SJSA1 (cell line): Measurements from ENCODE around the gene RIMS4. TPM values are rescaled to one million over a fixed set of nuclear protein-coding genes. Genes with fewer than 3 reads are reported as not detected.
A peak's percentile ranks its signal among the peaks of the same experiment; 100 is the strongest.

Experiments
- DNase-seq, 2 experiments: peaks; one replicate each; pipeline ENCODE4 v3.0.0-alpha.2; 2015 to 2020; ENCODE audit warnings: low spot score in 2 of 2, low read depth in 1 of 2
- H3K27ac ChIP-seq: fragments of 250-450 bp; sonication (Bioruptor Pico); 2 replicates; pipeline ENCODE4 v1.5.1; 2020; ENCODE audit warnings: mild to moderate bottlenecking, moderate library complexity
- H3K27me3 ChIP-seq: fragments of 250-450 bp; sonication (Bioruptor Pico); replicated peaks from 2 replicates; pipeline ENCODE4 v1.5.1; 2020; ENCODE audit warnings: mild to moderate bottlenecking, moderate library complexity
- H3K36me3 ChIP-seq: fragments of 250-450 bp; sonication (Bioruptor Pico); 2 replicates; pipeline ENCODE4 v1.5.1; 2020; ENCODE audit warnings: mild to moderate bottlenecking
- H3K4me1 ChIP-seq: fragments of 250-450 bp; sonication (Bioruptor Pico); replicated peaks from 2 replicates; pipeline ENCODE4 v1.6.1; 2021; ENCODE audit warnings: mild to moderate bottlenecking
- H3K4me3 ChIP-seq: fragments of 250-450 bp; sonication (Bioruptor Pico); 2 replicates; pipeline ENCODE4 v1.5.1; 2020; ENCODE audit warnings: mild to moderate bottlenecking
- H3K9me3 ChIP-seq: fragments of 250-450 bp; sonication (Bioruptor Pico); replicated peaks from 2 replicates; pipeline ENCODE4 v1.5.1; 2020; ENCODE audit warnings: mild to moderate bottlenecking
- total RNA-seq: library from RNA; depleted of rRNA; stranded (reverse); fragments of >200 nt; shearing (Covaris generic); gene quantifications from 2 replicates; pipeline ENCODE4 v1.2.3, GENCODE V29; 2014

The RIMS4 gene
- total RNA-seq, 1 experiment from 2014 or later: not detected

DNA sequence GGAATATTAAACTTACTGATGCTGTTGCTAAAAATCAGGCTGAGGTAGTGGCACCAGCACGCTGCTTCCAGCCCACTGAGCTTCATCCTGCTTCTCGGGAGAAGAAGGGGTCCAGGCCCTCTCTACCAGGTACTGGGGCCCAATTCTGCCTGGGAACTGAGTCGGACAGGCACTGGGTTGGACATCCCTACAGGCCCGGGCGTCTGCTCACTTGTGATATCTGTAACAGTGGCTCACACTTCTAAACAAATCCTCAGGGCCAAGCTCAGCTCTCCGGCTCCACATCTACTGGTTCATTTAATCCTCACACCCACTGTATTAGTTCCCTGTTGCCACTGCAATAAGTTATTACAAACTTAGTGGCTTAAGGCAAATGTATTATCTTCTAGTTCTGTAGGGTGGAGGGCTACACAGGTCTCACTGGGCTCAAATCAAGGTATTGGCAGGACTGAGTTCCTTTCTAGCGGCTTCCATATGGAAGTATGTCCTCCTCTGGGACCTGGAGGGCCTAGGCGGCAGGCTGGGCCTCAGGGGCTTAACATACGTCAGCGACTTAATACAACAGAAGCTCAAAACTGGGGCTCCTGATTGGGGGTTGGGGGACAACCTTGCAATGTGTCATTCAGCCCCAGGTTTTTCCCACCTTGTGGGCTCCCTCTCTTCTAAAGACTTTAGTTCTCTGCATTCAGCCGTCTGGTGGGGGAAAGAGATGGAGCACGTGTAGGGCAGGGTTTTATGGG lies 66.3 kb downstream of the RIMS4 start:
- H3K27me3 ChIP-seq: peaks cover 45% of the 10 kb centered on the region
- no peaks in the 10 kb centered on the region for H3K9me3 ChIP-seq
- H3K27ac ChIP-seq: no peak overlapping the region
- peaks cover 10% of the 10 kb centered on the region for H3K4me1 ChIP-seq
- H3K36me3 ChIP-seq: no peaks in the 10 kb centered on the region
- DNase-seq: no peak
- no peak overlapping the region for H3K4me3 ChIP-seq

DNA sequence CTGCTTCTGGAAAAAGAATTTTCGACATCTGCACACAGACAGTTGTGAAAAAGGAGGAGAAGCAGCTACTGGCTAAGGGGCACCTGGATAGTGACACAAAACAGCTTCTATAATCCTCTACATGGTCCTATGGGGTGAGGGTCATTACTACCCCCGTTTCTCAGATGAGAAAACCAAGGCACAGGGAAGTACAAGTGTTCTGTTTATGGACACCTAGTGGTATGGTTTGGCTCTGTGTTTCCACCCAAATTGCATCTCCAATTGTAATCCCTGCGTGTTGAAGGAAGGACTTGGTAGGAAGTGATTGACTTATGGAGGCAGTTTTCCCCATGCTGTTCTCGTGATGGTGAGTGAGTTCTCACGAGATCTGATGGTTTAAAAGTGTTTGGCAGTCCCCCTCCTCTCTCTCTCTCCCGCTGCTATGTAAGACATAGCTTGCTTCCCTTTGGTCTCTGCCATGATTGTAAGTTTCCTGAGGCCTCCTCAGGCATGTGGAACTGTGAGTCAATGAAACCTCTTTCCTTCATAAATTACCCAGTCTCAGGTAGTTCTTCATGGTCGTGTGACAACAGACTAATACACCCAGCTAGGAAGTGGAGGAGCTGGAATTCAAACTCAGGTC lies 67.2 kb downstream of the RIMS4 start:
- Histone ChIP-seq H3K27me3 (peaks cover 42% of the 10 kb centered on the region), H3K36me3 (no peaks in the 10 kb centered on the region), H3K4me1 (peaks cover 10% of the 10 kb centered on the region), H3K27ac (no peak overlapping the region), H3K4me3 (no peak overlapping the region), H3K9me3 (no peaks in the 10 kb centered on the region)
- DNase-seq: no peak

DNA sequence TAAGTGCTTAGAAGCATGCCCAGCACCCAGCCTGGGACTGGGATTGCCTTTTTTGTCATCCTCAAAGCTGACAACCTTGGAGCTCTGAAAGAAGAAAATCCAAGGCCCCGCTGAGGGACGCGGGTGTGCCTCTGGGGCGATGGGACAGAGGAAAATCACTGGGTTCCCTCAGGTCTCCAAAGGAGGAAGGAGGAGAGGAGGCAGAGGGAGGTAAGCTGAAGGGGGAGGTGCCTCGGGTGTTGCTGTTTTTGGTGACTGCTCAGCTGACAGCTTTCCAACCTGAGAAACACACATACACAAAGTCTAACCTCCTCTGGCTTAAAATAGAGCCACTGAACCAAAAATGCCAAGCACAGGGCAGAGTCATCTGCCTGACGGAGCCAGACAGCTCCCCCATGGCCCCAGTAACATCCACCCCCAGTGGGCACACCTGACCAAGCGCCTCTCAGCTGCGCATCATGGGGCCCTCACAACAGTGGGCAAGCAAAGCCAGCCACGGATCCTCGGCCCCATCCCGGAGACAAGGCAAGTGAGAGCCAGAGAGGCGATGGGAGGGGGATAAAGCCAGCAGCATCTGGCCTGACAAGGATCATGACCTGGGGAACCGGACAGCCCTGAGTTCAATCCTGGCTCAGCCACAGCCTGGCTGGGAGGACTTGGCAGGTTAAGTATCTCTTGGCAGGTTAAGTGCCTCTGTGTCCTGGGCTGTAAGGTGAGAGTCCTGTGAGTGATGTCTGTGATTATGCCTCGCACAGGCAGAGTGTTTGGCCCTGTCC lies 67.9 kb downstream of the RIMS4 start:
- Histone ChIP-seq H3K4me1 (peaks cover 10% of the 10 kb centered on the region), H3K27ac (no peak overlapping the region), H3K36me3 (no peaks in the 10 kb centered on the region), H3K27me3 (peaks cover 42% of the 10 kb centered on the region), H3K4me3 (no peak overlapping the region), H3K9me3 (no peaks in the 10 kb centered on the region)
- no peak for DNase-seq

DNA sequence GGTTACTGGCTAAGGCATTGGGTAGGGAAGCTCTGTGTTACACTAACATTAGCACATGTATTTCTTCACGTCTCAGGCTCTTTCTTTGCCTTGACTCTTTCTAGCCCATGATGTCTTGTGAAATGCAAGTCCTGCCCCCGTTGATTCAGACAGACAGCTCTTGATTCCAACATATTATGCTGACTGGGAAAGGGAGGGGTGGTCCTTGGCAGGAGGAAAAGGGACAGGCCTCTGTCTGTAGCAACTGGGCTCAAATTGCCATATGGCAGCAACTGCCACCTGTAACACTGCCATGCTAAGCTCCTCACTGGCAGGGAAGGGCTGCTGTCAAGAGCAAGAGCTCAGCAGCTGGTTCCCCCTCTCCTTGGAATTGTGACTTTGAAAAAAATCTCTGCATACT lies 70.4 kb downstream of the RIMS4 start:
- DNase-seq: no peak
- Histone ChIP-seq H3K4me3 (no peak overlapping the region), H3K27ac (no peak overlapping the region), H3K36me3 (no peaks in the 10 kb centered on the region), H3K9me3 (no peaks in the 10 kb centered on the region), H3K27me3 (peaks cover 19% of the 10 kb centered on the region), H3K4me1 (peaks cover 4% of the 10 kb centered on the region)

DNA sequence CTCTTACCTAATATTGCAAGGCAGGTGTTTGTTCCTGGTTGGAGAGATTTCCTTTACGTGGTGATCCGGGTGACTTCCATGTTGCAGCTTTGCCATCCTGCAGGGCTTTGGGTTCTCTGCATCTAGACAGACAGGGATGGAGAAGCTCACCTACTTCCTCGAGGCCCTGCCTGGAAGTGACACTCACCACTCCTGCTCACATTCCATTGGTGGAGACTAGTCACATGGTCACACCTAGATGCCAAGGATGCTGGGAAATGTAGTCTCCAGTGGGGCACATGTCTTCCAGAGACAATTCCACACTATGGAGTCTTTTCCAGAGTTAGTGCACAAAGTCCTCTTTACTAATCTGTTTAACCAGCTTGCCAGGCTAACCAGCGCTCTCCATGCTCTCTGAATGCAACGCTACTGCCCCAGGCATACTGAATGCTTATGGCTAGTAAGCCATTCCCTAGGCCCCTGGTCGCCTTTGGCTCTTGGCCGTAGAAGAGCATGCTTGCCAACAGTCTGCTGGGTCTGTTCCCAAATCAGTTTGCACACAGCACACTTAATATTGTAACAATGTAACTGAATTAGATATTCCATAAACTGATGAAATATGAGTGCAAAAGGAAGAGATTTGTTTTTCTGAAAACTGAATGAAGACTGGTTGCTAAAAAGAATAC lies 71.4 kb downstream of the RIMS4 start:
- peaks cover 8% of the 10 kb centered on the region for H3K4me1 ChIP-seq
- no peak overlapping the region for H3K4me3 ChIP-seq
- H3K27ac ChIP-seq: no peak overlapping the region
- no peak for DNase-seq
- H3K9me3 ChIP-seq: no peaks in the 10 kb centered on the region
- no peaks in the 10 kb centered on the region for H3K36me3 ChIP-seq
- peaks cover 12% of the 10 kb centered on the region for H3K27me3 ChIP-seq

DNA sequence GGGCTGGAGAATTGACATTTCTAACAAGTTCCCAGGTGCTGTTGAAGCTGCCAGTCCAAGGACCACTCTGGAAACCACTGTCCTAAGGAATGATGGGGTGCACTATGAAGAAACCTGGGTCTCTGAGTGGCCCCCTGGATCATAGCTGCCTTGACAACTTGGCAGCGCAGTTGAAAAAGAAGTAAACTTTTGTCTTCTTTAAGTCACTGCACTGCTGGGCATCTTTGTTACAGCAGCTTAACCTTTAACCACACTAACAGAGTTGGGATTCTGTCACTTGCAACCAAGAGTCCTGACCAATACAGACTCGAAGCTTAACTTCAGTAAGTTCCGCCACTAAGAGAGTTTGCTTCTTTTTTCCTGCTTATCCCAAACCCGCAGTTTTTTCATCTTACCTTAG lies 73.2 kb downstream of the RIMS4 start:
- no peak overlapping the region for H3K4me3 ChIP-seq
- no peak for DNase-seq
- peaks cover 17% of the 10 kb centered on the region for H3K4me1 ChIP-seq
- H3K27ac ChIP-seq: no peak overlapping the region
- no peaks in the 10 kb centered on the region for H3K36me3 ChIP-seq
- H3K27me3 ChIP-seq: peaks cover 3% of the 10 kb centered on the region; the same call in 1 of the 2 replicates
- H3K9me3 ChIP-seq: no peaks in the 10 kb centered on the region

DNA sequence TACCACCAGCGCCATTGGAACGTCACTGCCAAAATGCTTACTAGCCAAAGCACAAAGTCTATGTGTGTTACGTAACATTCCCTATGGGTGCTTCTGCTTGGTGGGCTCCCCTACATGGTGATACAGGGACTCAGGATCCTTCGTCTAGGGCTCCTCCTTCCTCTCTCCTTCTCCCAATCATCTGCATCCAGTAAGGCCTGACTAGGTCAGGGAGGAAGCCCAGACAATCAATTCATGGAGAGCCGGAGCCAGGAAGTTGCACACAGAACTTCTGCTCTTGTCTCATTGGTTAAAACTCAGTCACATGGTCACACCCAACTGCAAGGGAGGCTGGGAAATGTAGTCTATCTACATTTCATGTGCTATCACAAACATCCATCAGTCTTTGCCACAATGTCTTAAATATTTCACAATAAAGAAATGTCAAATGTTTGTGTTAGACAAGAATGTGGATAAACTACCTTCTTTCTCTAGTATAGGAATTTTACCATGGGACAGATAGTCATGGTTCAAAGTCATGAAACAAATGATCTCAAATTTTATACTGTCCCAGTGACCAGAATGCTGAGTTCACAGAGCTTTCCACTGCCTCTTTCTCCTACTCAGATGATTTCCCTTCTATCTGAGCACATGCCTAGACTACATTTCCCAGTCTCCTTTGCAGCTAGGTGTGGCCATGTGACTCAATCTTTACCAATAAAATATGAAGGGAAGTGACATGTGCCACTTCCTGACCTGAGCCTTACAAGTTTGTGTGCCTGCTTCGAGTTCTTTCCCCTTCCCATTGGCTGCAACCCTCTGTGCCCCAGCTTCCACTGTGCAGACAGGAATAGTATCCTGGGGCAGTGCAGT lies 74.0 kb downstream of the RIMS4 start:
- H3K4me3 ChIP-seq: no peak overlapping the region
- H3K36me3 ChIP-seq: no peaks in the 10 kb centered on the region

DNA sequence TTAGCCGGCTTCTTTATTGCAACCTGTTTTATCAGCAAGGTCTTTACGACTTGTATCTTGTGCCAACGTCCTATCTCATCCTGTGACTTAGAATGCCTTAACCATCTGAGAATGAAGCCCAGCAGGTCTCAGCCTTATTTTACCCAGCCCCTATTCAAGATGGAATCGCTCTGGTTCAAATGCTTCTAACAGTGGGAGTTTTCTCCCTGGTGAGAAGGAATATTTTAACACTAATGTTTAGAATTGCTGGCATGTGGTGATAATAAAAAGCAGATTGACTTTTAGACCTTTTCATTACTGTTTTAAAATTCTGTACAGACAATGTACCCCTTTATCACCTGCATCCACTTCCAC lies 74.6 kb downstream of the RIMS4 start:
- H3K4me1 ChIP-seq: peaks cover 23% of the 10 kb centered on the region
- H3K4me3 ChIP-seq: no peak overlapping the region
- no peak overlapping the region for H3K27ac ChIP-seq

More for the DNA sequence above, 74.0 kb downstream of the RIMS4 start:
- no peak overlapping the region for H3K27ac ChIP-seq
- peaks cover 3% of the 10 kb centered on the region; the same call in 1 of the 2 replicates for H3K27me3 ChIP-seq
- DNase-seq: no peak
- no peaks in the 10 kb centered on the region for H3K9me3 ChIP-seq
- H3K4me1 ChIP-seq: peaks cover 21% of the 10 kb centered on the region

DNA sequence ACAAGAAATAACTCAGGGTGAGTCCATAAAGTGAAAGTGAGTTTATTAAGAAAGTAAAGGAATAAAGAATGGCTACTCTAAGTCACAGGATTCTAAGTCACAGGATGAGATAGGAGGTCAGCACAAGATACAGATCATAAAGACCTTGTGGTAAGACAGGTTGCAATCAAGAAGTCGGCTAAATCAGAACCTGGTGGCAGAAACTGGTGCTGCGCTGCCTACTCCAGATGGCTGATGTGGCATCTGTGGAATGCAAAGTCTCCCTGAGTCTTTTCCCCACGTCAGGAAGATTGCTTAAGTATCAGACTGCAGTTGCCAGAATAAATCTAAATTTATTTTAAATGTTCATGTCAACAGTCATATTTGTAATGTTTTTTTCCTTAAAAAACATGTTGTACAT lies 75.4 kb downstream of the RIMS4 start:
- H3K27ac ChIP-seq: no peak overlapping the region
- DNase-seq: no peak

More for the DNA sequence above, 74.6 kb downstream of the RIMS4 start:
- no peaks in the 10 kb centered on the region for H3K36me3 ChIP-seq
- H3K27me3 ChIP-seq: no peaks in the 10 kb centered on the region; the same call in 1 of the 2 replicates
- no peaks in the 10 kb centered on the region for H3K9me3 ChIP-seq
- no peak for DNase-seq

DNA sequence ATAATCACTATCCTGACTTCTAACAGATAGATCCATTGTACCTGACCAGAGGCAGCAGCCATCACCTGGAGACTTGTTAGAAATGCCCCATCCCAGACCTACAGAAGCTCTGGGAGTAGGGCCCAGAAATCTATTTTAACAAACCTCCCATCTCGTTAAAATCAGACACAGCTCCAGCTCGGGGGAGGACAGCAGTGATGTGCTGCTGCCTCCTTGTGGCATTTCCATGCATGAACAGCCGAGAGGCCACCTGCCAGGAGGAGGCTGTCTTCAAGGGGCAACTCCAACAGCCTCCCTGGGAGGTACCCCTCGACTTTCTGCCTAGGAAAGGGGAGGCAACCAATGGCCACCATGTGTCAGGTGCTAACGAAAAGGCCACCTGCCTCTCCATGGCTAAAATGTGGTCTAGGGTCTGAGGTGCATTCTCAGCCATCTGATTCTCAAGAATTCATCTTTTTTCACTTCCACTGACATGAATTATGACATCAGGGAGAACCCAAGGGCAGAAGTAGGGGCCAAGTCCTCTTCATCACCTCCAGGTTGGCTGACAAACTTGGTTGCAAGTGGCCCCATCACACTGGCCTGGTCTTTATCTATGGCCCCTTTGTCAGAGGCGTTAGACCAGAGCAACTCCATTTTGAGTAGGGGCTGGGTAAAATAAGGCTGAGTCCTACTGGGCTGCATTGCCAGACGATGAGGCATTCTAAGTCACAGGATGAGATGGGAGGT lies 76.8 kb downstream of the RIMS4 start:
- peak; percentile 64 to 66 for DNase-seq
- H3K27me3 ChIP-seq: no peaks in the 10 kb centered on the region
- no peak overlapping the region for H3K27ac ChIP-seq
- H3K4me3 ChIP-seq: no peak overlapping the region
- peaks cover 44% of the 10 kb centered on the region for H3K4me1 ChIP-seq
- H3K36me3 ChIP-seq: no peaks in the 10 kb centered on the region
- H3K9me3 ChIP-seq: no peaks in the 10 kb centered on the region

More for the DNA sequence above, 75.4 kb downstream of the RIMS4 start:
- Histone ChIP-seq H3K36me3 (no peaks in the 10 kb centered on the region), H3K27me3 (no peaks in the 10 kb centered on the region; the same call in 1 of the 2 replicates), H3K4me3 (no peak overlapping the region), H3K4me1 (peaks cover 30% of the 10 kb centered on the region), H3K9me3 (no peaks in the 10 kb centered on the region)

DNA sequence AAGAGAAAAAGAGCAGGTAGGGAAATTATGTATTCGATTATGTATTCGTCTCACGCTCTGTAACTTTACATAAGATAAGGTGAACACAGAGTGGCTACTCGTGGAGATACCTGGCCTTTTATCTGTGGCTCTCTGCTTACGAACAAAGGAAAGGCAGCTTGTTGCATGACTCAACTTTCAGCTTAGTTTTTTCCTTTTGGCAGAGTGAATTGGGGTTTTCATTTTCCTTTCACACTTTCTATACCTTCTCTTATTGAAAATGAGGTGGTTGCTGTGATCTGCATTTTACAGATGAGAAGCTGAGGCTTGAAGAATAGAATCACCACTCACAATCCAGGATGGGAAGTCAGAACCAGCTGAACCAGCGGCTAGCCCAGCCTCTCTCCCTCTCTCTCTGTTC lies 78.0 kb downstream of the RIMS4 start:
- H3K27ac ChIP-seq: no peak overlapping the region
- no peaks in the 10 kb centered on the region for H3K36me3 ChIP-seq
- H3K9me3 ChIP-seq: no peaks in the 10 kb centered on the region
- no peak for DNase-seq
- H3K27me3 ChIP-seq: no peaks in the 10 kb centered on the region
- no peak overlapping the region for H3K4me3 ChIP-seq
- H3K4me1 ChIP-seq: peaks cover 44% of the 10 kb centered on the region

DNA sequence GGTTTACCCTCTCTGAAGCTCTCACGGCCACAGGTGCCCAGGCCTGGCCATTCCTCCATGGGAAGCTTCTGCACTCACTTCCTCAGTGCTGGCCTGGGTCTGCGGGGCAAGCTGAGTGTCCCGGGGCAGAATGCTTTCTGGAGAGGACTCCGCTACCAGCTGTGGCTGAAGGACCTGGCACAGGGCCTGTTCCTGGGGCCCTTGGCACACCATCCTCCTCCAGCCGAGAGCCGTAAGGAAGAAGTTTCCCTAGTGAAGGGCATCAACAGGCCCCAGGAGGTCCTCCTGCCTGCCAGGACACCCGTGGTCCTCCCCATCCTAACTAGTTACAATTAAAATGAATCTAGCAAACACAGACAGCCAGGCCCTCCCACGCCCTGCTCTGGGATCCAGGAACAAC lies 78.7 kb downstream of the RIMS4 start:
- peaks cover 44% of the 10 kb centered on the region for H3K4me1 ChIP-seq
- no peaks in the 10 kb centered on the region for H3K36me3 ChIP-seq
- H3K27me3 ChIP-seq: no peaks in the 10 kb centered on the region
- DNase-seq: no peak
- no peaks in the 10 kb centered on the region for H3K9me3 ChIP-seq
- H3K27ac ChIP-seq: no peak overlapping the region
- no peak overlapping the region for H3K4me3 ChIP-seq
